ENCODE measurements around the gene GBF1. TPM values are rescaled to one million over a fixed set of nuclear protein-coding genes. Genes with fewer than 3 reads are reported as not detected.
A peak's percentile ranks its signal among the peaks of the same experiment; 100 is the strongest.

The GBF1 gene
- total RNA-seq, 1 donor from 2014 or later: 40.3 TPM

GRCh38 chr10:102413806-102414561, 168.7 kb downstream of the GBF1 start:
- H3K9me3 ChIP-seq: no peaks in the 10 kb centered on the region
- peaks cover 86% of the 10 kb centered on the region for H3K27me3 ChIP-seq (ENCODE audit: low read depth)
- no peak overlapping the region for H3K27ac ChIP-seq
- no peak overlapping the region for H3K4me3 ChIP-seq
- no peak for DNase-seq
- TF ChIP-seq, protein P1, sequence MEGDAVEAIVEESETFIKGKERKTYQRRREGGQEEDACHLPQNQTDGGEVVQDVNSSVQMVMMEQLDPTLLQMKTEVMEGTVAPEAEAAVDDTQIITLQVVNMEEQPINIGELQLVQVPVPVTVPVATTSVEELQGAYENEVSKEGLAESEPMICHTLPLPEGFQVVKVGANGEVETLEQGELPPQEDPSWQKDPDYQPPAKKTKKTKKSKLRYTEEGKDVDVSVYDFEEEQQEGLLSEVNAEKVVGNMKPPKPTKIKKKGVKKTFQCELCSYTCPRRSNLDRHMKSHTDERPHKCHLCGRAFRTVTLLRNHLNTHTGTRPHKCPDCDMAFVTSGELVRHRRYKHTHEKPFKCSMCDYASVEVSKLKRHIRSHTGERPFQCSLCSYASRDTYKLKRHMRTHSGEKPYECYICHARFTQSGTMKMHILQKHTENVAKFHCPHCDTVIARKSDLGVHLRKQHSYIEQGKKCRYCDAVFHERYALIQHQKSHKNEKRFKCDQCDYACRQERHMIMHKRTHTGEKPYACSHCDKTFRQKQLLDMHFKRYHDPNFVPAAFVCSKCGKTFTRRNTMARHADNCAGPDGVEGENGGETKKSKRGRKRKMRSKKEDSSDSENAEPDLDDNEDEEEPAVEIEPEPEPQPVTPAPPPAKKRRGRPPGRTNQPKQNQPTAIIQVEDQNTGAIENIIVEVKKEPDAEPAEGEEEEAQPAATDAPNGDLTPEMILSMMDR (IDR thresholded peaks at IDR 0.05): no peak
- H3K36me3 ChIP-seq: no peaks in the 10 kb centered on the region
- intact Hi-C loops (cut with DNase I): no loop called here
- ATAC-seq: no peak
- peaks cover 16% of the 10 kb centered on the region for H3K4me1 ChIP-seq

- ATAC-seq (no peak), DNase-seq (no peak)
- intact Hi-C loops (cut with DNase I): no loop called here
- H3K9me3 ChIP-seq: no peaks in the 10 kb centered on the region
- no peak overlapping the region for H3K27ac ChIP-seq
- TF ChIP-seq, protein P1 (IDR thresholded peaks at IDR 0.05): no peak
- no peaks in the 10 kb centered on the region for H3K36me3 ChIP-seq
- H3K4me1 ChIP-seq: peaks cover 18% of the 10 kb centered on the region
- peaks cover 79% of the 10 kb centered on the region for H3K27me3 ChIP-seq (ENCODE audit: low read depth)
- H3K4me3 ChIP-seq: no peak overlapping the region
These were observed 169.4 kb downstream of the GBF1 start for GRCh38 chr10:102414749-102415148.

DNA sequence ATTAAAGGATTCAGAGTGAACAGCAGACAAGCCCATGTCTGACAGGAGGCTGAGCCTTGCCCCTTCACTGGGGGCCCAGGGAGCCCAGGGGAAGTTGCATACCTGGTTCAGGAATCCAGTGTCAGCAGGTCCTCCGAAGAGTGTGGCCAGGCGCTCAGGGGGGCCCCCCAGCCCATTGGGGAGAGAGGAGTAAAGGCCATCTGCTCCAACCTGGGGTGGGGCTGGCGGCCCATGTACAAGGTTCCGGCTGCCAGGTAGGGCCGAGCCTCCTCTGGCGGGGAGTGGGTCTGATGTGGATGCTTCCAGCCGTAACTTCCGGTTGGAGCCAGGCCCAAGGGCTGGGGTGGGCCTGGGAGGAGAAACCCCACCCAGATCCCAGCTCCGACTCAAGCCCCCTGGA, 171.0 kb downstream of the GBF1 start:
- H3K9me3 ChIP-seq: no peaks in the 10 kb centered on the region
- no peak overlapping the region for H3K27ac ChIP-seq
- ATAC-seq (no peak), DNase-seq (no peak)
- TF ChIP-seq, protein P1 (IDR thresholded peaks at IDR 0.05): no peak
- no peak overlapping the region for H3K4me3 ChIP-seq
- H3K4me1 ChIP-seq: peaks cover 19% of the 10 kb centered on the region
- H3K27me3 ChIP-seq (ENCODE audit: low read depth): peaks cover 64% of the 10 kb centered on the region
- H3K36me3 ChIP-seq: no peaks in the 10 kb centered on the region
- intact Hi-C loops (cut with DNase I): no loop called here

GRCh38 chr10:102416695-102417094, 171.4 kb downstream of the GBF1 start:
- no peak for DNase-seq
- TF ChIP-seq, protein P1 (IDR thresholded peaks at IDR 0.05): no peak
- no peak overlapping the region for H3K27ac ChIP-seq
- intact Hi-C loops (cut with DNase I): no loop called here
- no peaks in the 10 kb centered on the region for H3K36me3 ChIP-seq
- no peak for ATAC-seq
- H3K4me1 ChIP-seq: peaks cover 19% of the 10 kb centered on the region
- no peak overlapping the region for H3K4me3 ChIP-seq
- H3K27me3 ChIP-seq (ENCODE audit: low read depth): peaks cover 60% of the 10 kb centered on the region
- H3K9me3 ChIP-seq: no peaks in the 10 kb centered on the region

DNA sequence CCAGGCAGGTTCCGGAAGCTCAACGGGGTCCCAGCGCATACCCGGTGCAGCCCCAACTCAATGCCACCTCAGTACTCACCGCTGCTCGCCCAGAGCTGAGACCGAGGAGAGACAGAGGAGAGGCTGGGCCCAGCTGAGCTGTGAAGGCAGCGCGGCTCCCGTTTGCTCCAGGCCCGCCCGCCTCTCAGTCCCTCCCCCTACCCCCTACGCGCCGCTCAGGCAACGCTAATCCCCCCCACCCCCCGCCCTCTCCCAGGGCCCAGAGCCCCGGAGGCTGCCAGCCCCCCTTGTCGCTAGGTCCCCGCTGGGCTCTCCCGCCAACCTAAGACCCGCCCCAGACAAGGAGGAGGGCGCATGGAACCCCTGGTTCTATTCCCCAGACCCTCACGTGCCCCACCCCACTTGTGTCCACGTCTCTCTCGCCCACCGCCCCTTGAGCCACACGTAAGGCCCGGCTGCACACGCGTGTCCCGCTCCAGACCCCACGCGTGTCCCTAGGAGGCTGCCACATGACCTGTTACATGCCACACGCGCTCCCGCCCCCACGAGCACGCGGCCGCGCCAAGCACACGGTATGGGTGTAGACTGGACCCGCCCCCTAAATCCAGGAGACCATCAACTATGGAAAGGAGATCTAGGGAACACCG, 173.4 kb downstream of the GBF1 start, which contains the start of gene PSD:
PSD (minus strand) TSS at position 164 of the 647 bp plus-strand sequence. CDS start 1,747 bp downstream, outside the sequence.
- Histone ChIP-seq H3K4me3 (peak within 1 kb of the TSS; percentile 88), H3K27me3 (ENCODE audit: low read depth) (peaks cover 45% of the 10 kb centered on the region), H3K9me3 (no peaks in the 10 kb centered on the region), H3K4me1 (peaks cover 35% of the 10 kb centered on the region), H3K36me3 (peaks cover 8% of the 10 kb centered on the region), H3K27ac (no peak within 1 kb of the TSS)
- ATAC-seq (no peak), DNase-seq (no peak)
- TF ChIP-seq, protein P1 (IDR thresholded peaks at IDR 0.05): no peak
- intact Hi-C loops (cut with DNase I): no loop called here
